Mammary microvascular endothelial cell (primary cell): ENCODE data around the gene CLCN2. TPM values are rescaled to one million over a fixed set of nuclear protein-coding genes. Genes with fewer than 3 reads are reported as not detected.

ENCODE experiments used
- total RNA-seq: library from RNA; depleted of rRNA; stranded (reverse); fragments of >200 nt; gene quantifications from 2 replicates; pipeline ENCODE4 v1.2.3, GENCODE V29; 2015

CLCN2 gene
- 0.93 and 2.1 TPM in 2 replicates for total RNA-seq

DNA sequence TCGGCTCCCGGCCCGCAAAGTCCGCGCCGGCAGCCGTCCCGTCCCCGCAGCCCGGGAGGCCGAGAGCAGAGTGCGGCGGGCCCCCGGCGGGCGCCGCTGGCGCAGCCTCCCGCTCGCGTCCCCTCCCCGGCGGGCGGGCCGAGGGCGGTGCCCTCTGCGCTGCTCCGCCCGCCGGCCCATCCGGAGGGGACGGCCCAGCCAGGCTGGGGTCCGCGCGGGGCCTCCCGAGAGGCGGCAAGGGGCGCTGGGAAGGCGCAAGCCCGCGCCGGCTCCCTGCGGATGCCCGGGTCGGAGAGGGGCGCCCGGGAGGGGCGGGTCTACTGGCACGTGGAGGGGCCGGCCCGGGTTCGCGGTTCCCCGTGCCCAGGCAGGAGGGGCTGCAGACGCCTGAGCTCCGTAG is at the start of gene CLCN2, which contains the start of gene POLR2H:
Gene CLCN2, minus strand, starts transcription at position 74 of the 400 bp plus-strand sequence. CDS start 126 bp downstream, outside the sequence.
Gene POLR2H, plus strand, starts transcription at position 179 of the 400 bp plus-strand sequence. CDS start 1,783 bp downstream, outside the sequence.

DNA sequence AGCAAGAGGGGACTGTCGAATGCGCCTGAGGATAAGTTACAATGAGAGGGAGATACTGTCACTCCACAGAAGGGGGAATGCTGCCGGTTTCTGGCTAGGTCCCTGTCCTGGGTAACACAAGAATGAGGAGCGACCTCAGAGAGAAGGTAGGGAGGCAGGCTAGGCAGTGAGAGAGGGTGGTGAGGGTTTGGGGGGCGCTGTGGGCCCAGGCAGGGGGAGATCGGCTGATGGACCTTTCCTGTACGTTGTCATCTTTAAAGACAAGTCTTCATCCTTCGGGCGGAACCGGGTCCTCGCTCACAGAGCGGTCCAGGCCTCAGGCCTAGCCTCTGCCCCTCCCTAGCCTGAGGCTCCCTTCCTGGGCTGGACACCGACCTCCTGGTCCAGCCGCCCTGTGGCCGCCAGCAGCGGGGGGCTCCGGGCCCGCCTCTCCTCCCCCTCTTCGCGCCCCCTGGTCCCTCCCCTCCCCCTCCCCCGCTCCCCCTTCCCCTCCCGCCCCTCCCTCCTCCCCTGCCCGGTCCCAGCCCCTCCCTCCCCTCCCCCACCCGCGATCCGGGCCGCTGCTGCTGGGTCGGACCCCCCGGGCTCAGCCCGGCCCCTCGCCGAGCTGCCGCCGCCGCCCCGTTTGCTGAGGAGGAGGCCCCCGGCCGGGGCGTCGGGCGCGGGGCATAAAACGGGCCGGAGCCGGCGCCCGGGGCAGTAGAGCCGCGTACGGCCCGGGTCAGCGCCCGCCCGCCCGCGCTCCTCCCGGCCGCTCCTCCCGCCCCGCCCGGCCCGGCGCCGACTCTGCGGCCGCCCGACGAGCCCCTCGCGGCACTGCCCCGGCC is 18.2 kb upstream of the CLCN2 start, which contains the start of gene CHRD:
Gene CHRD, plus strand, starts transcription at position 697 of the 827 bp plus-strand sequence. CDS start 265 bp downstream, outside the sequence.

GRCh38 chr3:184377882-184378445 is 16.6 kb upstream of the CLCN2 start, which contains the start of gene THPO:
Gene THPO (minus strand): TSS chr3:184378207. CDS start chr3:184376259, 1,948 bp downstream.

GRCh38 chr3:184337399-184337714 is 24.0 kb downstream of the CLCN2 start, which contains the start of gene FAM131A:
Gene FAM131A (plus strand): TSS chr3:184337600. CDS start chr3:184337631, 31 bp downstream.

GRCh38 chr3:184314363-184314699 is 47.1 kb downstream of the CLCN2 start, which contains the start of gene EIF4G1:
Gene EIF4G1 (plus strand): TSS chr3:184314606. CDS start chr3:184315797, 1,191 bp downstream.

GRCh38 chr3:184298759-184299487 is 62.5 kb downstream of the CLCN2 start, which contains the start of gene PSMD2:
Gene PSMD2 (plus strand): TSS chr3:184299241. CDS start chr3:184299267, 26 bp downstream.

Other genes starting within 250 kb of the CLCN2 start
- gene EIF2B5, start 226.2 kb downstream of the CLCN2 start, total RNA-seq = 35.0 and 38.8 TPM in 2 replicates
- gene DVL3, start 206.2 kb downstream of the CLCN2 start, total RNA-seq = 17.8 and 24.8 TPM in 2 replicates
- gene AP2M1, start 186.8 kb downstream of the CLCN2 start, total RNA-seq = 414 and 432 TPM in 2 replicates
- 33.1 and 34.8 TPM in 2 replicates for gene ABCF3, start 175.4 kb downstream of the CLCN2 start, total RNA-seq
- not detected in 2 replicates for gene VWA5B2, start 132.0 kb downstream of the CLCN2 start, total RNA-seq
- 64.2 and 67.1 TPM in 2 replicates for gene ALG3, start 112.6 kb downstream of the CLCN2 start, total RNA-seq
- gene EEF1AKMT4, start 111.9 kb downstream of the CLCN2 start, total RNA-seq = 3.4 and 4.3 TPM in 2 replicates
- gene CAMK2N2, start 100.1 kb downstream of the CLCN2 start, total RNA-seq = not detected in 2 replicates
- not detected in 2 replicates for gene ECE2, start 85.6 kb downstream of the CLCN2 start, total RNA-seq
- 770 and 1,106 TPM in 2 replicates for gene PSMD2, start 62.4 kb downstream of the CLCN2 start, total RNA-seq
- gene EIF4G1, start 47.0 kb downstream of the CLCN2 start, total RNA-seq = 517 and 527 TPM in 2 replicates
- gene FAM131A, start 24.0 kb downstream of the CLCN2 start, total RNA-seq = 34.4 and 48.5 TPM in 2 replicates
- gene POLR2H, start 105 bp upstream of the CLCN2 start, total RNA-seq = 86.7 and 105 TPM in 2 replicates
- gene THPO, start 16.6 kb upstream of the CLCN2 start, total RNA-seq = not detected in 2 replicates
- 0.07 and 1.7 TPM in 2 replicates for gene CHRD, start 18.4 kb upstream of the CLCN2 start, total RNA-seq
- not detected in 2 replicates for gene EPHB3, start 200.2 kb upstream of the CLCN2 start, total RNA-seq